ENCODE measurements around the gene SPEG. TPM values are rescaled to one million over a fixed set of nuclear protein-coding genes. Genes with fewer than 3 reads are reported as not detected.

SPEG gene
- total RNA-seq, 3 donors from 2014 or later (not counting 1 experiment from before 2014, with no cell fraction given), result 0.35 to 1.5 (median 1.2) TPM

- H3K4me1 Mint-ChIP-seq, result no peaks in the 10 kb centered on the region
- H3K36me3 ChIP-seq (ENCODE audit: control insufficient read depth, insufficient read depth, low read length), result no peaks in the 10 kb centered on the region
- H3K27me3 ChIP-seq (ENCODE audit: control insufficient read depth, insufficient read depth, low read length), result no peaks in the 10 kb centered on the region
- TF ChIP-seq CTCF (IDR thresholded peaks at IDR 0.05), result no peak
- WGBS (ENCODE audit: insufficient coverage), result 84% methylated on average over 7 of the region's 9 CpGs
- no peaks in the 10 kb centered on the region for H3K4me1 ChIP-seq (ENCODE audit: control insufficient read depth, insufficient read depth, low read length)
- H3K9me3 ChIP-seq (ENCODE audit: control insufficient read depth, insufficient read depth, low read length), result no peaks in the 10 kb centered on the region
- no peak for ATAC-seq
- no peak overlapping the region for H3K4me3 Mint-ChIP-seq
- no peaks in the 10 kb centered on the region for H3K9me3 Mint-ChIP-seq
- no peak overlapping the region for H3K27ac ChIP-seq (ENCODE audit: low read length)
- no peak for DNase-seq
- no peak overlapping the region for H3K4me3 ChIP-seq (ENCODE audit: low read length)
- peaks cover 0 to 6% of the 10 kb centered on the region in 2 donors for H3K27me3 Mint-ChIP-seq (ENCODE audit: low read depth in 2 of 2)
- H3K36me3 Mint-ChIP-seq, result no peaks in the 10 kb centered on the region
- no peak overlapping the region for H3K27ac Mint-ChIP-seq
- intact Hi-C loops (cut with micrococcal nuclease), result no loop called here
Measured at GRCh38 chr2:219462349-219462748, 27.7 kb downstream of the SPEG start.

- DNase-seq, result no peak
- H3K36me3 ChIP-seq (ENCODE audit: control insufficient read depth, insufficient read depth, low read length), result no peaks in the 10 kb centered on the region
- TF ChIP-seq CTCF (IDR thresholded peaks at IDR 0.05), result no peak
- WGBS (ENCODE audit: insufficient coverage), result 94% methylated on average over 20 of the region's 21 CpGs
- no peak overlapping the region for H3K27ac ChIP-seq (ENCODE audit: low read length)
- Mint-ChIP-seq H3K27ac (no peak overlapping the region), H3K36me3 (no peaks in the 10 kb centered on the region), H3K9me3 (no peaks in the 10 kb centered on the region), H3K27me3 (ENCODE audit: low read depth in 2 of 2) (peaks cover 0 to 3% of the 10 kb centered on the region in 2 donors), H3K4me1 (no peaks in the 10 kb centered on the region), H3K4me3 (no peak overlapping the region)
- intact Hi-C loops (cut with micrococcal nuclease), result no loop called here
- H3K4me3 ChIP-seq (ENCODE audit: low read length), result no peak overlapping the region
- no peaks in the 10 kb centered on the region for H3K27me3 ChIP-seq (ENCODE audit: control insufficient read depth, insufficient read depth, low read length)
- ATAC-seq, result no peak
- no peaks in the 10 kb centered on the region for H3K4me1 ChIP-seq (ENCODE audit: control insufficient read depth, insufficient read depth, low read length)
- no peaks in the 10 kb centered on the region for H3K9me3 ChIP-seq (ENCODE audit: control insufficient read depth, insufficient read depth, low read length)
Measured at GRCh38 chr2:219464286-219465032, 29.8 kb downstream of the SPEG start.

GRCh38 chr2:219465659-219466561 is 31.3 kb downstream of the SPEG start:
- no peak overlapping the region for H3K27ac Mint-ChIP-seq
- intact Hi-C loops (cut with micrococcal nuclease), result no loop called here
- peaks cover 0 to 3% of the 10 kb centered on the region in 2 donors for H3K27me3 Mint-ChIP-seq (ENCODE audit: low read depth in 2 of 2)
- Histone ChIP-seq H3K4me1 (ENCODE audit: control insufficient read depth, insufficient read depth, low read length) (no peaks in the 10 kb centered on the region), H3K36me3 (ENCODE audit: control insufficient read depth, insufficient read depth, low read length) (no peaks in the 10 kb centered on the region), H3K9me3 (ENCODE audit: control insufficient read depth, insufficient read depth, low read length) (no peaks in the 10 kb centered on the region), H3K4me3 (ENCODE audit: low read length) (no peak overlapping the region), H3K27ac (ENCODE audit: low read length) (no peak overlapping the region), H3K27me3 (ENCODE audit: control insufficient read depth, insufficient read depth, low read length) (no peaks in the 10 kb centered on the region)
- H3K36me3 Mint-ChIP-seq, result no peaks in the 10 kb centered on the region
- ATAC-seq (no peak), DNase-seq (no peak)
- WGBS (ENCODE audit: insufficient coverage), result 90% methylated on average over 47 of the region's 47 CpGs
- TF ChIP-seq CTCF (IDR thresholded peaks at IDR 0.05), result no peak
- H3K9me3 Mint-ChIP-seq, result no peaks in the 10 kb centered on the region
- H3K4me3 Mint-ChIP-seq, result no peak overlapping the region
- H3K4me1 Mint-ChIP-seq, result no peaks in the 10 kb centered on the region
